GM06990 (cell line): ENCODE measurements around the gene CCDC124.

ENCODE experiments used
- DNase-seq: peaks from one replicate; pipeline ENCODE4 v3.0.0-alpha.2; 2011; ENCODE audit not compliant: insufficient read length; ENCODE audit errors: extremely low read depth
- H3K27me3 ChIP-seq: replicated peaks from 2 replicates; pipeline ENCODE4 v1.6.0; 2011; ENCODE audit warnings: low read length; ENCODE audit not compliant: control insufficient read depth, insufficient read depth
- H3K36me3 ChIP-seq: 2 replicates; pipeline ENCODE4 v1.5.1; 2011; ENCODE audit warnings: low read length; ENCODE audit not compliant: control insufficient read depth, insufficient read depth
- H3K4me3 ChIP-seq: replicated peaks from 2 replicates; pipeline ENCODE4 v1.5.1; 2011; ENCODE audit warnings: low read depth, mild to moderate bottlenecking, control low read depth, low read length
- CTCF ChIP-seq: IDR thresholded peaks from 2 replicates; pipeline ENCODE4 v1.5.1; 2011; ENCODE audit warnings: low read length, control low read depth, mild to moderate bottlenecking, inconsistent platforms; ENCODE audit not compliant: insufficient read depth, poor library complexity, severe bottlenecking

CCDC124 gene

GRCh38 chr19:17942181-17942580, 9.4 kb downstream of the CCDC124 start:
- Histone ChIP-seq H3K27me3 (no peaks in the 10 kb centered on the region), H3K36me3 (peaks cover 10% of the 10 kb centered on the region), H3K4me3 (no peak overlapping the region)
- DNase-seq, result no peak
- no peak for TF ChIP-seq CTCF

GRCh38 chr19:17942582-17943273, 9.9 kb downstream of the CCDC124 start:
- TF ChIP-seq CTCF, result no peak
- Histone ChIP-seq H3K27me3 (no peaks in the 10 kb centered on the region), H3K36me3 (peaks cover 10% of the 10 kb centered on the region), H3K4me3 (no peak overlapping the region)
- no peak for DNase-seq

GRCh38 chr19:17943274-17944221, 10.7 kb downstream of the CCDC124 start:
- TF ChIP-seq CTCF, result no peak
- Histone ChIP-seq H3K36me3 (peaks cover 10% of the 10 kb centered on the region), H3K27me3 (no peaks in the 10 kb centered on the region), H3K4me3 (no peak overlapping the region)
- DNase-seq, result no peak

GRCh38 chr19:17944301-17944700, 11.5 kb downstream of the CCDC124 start:
- no peaks in the 10 kb centered on the region; the same call in 1 of the 2 replicates for H3K27me3 ChIP-seq
- no peak overlapping the region for H3K4me3 ChIP-seq
- H3K36me3 ChIP-seq, result peaks cover 10% of the 10 kb centered on the region
- no peak for DNase-seq
- no peak for TF ChIP-seq CTCF

- peak; percentile 73 for DNase-seq
- Histone ChIP-seq H3K36me3 (peaks cover 9% of the 10 kb centered on the region), H3K27me3 (no peaks in the 10 kb centered on the region; the same call in 1 of the 2 replicates), H3K4me3 (peak overlapping the region; percentile 61)
- peak; percentile 5 for TF ChIP-seq CTCF
These were observed 14.4 kb downstream of the CCDC124 start for GRCh38 chr19:17946965-17947784.
